Head of caudate nucleus (tissue), 42 donors: Measurements from ENCODE around the gene RPA3.

Experiments used
- DNase-seq, 42 donors: peaks; one replicate each; pipeline versions ENCODE4 v3.0.0 to v3.0.0-alpha.2; 2020 to 2021; ENCODE audit warnings: mixed read lengths in 7 of 42
- intact Hi-C: fragments of 100-400 bp; cut with DNase I; formaldehyde crosslinking; loops from one replicate; pipeline ENCODE4 v1.15.0; 2022

Gene RPA3

DNA sequence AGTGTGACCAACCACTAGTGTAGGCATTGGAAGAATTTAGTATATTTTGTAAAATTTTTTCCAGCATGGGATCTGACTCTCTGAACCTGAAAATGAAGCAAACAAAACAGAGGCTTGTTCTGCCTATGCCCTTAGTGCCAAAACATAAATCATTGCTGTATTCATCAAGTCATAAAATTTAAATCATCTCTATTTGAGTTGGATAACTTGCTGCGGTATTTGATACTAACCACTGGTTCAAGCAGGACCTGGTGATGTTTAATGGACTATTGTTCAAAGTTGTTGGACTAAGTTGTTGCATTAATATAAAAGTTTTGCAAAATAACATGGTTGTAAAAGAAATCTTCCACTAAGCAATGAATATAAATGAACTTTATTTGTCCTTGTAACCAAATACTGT, 19.8 kb upstream of the RPA3 start:
- intact Hi-C loops: no loop called here
- DNase-seq: no peak

DNA sequence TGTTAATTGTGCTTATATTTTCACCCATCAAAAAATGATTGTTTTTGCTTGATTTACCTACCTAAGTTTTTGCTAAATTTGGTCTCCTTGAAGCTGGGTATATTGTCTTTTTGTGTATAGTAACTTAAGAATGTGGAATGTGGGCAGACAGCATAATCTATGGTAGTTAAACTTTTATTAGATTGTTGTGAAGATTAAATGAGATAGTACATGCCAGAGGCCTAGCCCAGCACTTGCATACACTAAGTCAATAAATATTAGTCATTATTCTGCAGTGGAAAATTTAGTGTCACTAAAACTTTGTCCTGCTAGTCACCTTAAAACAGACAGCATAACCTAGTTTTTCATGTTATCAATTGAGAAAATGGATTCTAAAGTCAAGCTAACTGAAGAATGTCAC, 19.3 kb upstream of the RPA3 start:
- no peak for DNase-seq
- intact Hi-C loops: no loop called here

DNA sequence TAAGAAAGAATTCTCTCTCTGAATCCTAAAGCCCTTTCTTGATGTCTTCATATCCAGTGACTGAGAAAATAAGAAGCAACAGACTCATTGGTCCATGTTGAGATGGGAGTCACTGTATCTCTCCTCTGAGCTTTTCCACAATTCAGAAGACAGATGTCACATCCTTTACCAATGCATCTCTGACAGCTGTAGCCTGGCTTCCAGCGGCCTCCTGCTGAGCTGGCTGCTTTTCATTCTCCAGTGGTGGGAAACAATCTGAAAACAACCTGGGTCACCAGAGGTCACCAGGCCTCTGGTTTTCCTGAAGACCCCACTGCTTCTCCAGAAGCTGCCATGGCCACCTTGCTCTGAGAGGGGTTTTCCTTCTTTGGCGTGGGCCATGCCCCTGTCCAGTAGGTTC, 18.3 kb upstream of the RPA3 start:
- DNase-seq: no peak
- intact Hi-C loops: no loop called here

DNA sequence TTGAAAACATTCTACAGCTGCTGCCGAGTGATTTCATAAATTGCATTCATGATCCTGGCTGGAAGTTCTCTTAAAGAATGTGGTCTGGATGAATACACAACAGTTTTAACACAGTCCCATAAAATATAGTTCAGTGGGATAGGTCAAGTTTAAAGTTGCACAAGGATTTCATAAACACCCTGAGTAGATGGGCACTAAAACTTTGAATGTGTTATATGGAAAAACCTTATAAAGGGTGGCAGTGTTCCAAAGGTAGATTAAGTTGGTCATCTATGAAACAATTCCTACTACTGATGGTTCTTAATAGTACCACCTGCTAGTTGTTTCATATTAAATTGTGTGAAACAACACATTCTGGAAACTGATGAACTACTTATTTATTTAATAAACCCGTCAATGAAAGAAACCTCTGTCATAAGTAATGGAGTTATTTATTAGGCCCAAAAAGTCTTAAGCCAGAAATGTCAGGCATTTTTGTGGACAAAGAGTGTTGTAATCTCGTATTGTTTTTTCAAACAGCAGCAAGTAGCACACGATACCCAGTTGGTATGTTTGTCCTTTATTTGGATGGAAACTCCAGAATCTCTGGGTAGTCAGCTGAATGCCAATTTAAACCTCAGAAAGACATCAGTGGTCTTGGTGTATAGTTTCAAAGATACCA, 14.3 kb upstream of the RPA3 start:
- intact Hi-C loops: no loop called here
- no peak for DNase-seq

DNA sequence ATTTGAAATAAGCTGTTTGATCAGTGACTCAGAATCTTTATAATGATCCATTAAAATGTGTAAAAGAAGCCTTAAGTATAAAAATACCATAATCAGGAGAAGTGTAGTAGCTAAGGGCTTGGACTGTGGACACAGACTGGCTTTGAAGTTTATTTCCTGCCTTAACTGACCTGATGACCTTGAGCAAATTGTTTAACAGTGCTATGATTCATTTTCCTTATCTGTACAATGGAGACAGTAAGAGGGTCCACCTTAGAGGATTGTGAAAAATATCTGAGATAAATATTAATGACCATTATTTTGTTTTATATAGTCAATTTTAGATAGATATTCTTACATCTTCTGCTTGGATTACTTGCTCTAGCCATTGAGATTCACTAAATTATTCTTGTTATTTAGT, 13.3 kb upstream of the RPA3 start:
- no peak for DNase-seq
- intact Hi-C loops: no loop called here

GRCh38 chr7:7720750-7721621, 2.6 kb upstream of the RPA3 start:
- DNase-seq: no peak
- intact Hi-C loops: no loop called here

GRCh38 chr7:7720193-7720592, 1.8 kb upstream of the RPA3 start:
- no peak for DNase-seq
- intact Hi-C loops: no loop called here

DNA sequence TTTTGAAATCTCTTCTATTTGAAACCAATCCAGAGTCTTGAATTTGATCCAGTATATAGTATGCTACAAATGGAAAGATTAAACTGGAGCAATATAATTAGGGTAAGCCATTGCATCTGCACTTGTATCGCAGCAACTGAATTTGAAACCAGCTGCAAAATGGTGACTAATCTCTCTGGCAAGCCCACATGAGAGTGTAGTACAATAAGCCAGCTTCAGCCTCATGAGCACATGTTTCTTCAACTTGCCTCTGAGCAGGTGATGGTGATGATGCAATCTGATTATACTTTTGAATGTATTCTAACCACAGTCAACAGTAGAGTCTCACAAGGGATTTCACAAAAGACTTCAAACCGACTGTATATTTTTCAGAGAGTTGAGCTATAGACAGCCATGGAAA, 829 bp upstream of the RPA3 start:
- DNase-seq: peak in 30 of 42 donors; percentile 12 to 83 (median 45)
- intact Hi-C loops: no loop called here

GRCh38 chr7:7713730-7714129, 4.7 kb downstream of the RPA3 start:
- intact Hi-C loops: no loop called here
- DNase-seq: no peak

DNA sequence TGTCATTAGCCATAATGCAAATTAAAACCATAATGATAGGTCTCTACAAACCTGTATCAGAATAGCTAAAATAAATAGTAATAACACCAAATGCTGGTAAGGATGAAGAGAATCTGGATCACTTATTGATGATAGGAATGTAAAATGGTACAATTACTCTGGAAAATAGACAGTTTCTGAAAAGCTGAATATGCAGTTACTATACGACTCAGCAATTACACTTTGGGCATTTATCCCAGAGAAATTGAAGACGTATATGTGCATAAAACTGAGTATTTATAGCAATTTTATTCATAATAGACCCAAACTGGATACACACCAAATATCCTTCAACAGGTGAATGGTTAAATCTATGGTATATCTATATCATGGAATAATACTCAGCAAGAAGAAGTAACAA, 7.9 kb downstream of the RPA3 start:
- intact Hi-C loops: no loop called here
- DNase-seq: no peak

DNA sequence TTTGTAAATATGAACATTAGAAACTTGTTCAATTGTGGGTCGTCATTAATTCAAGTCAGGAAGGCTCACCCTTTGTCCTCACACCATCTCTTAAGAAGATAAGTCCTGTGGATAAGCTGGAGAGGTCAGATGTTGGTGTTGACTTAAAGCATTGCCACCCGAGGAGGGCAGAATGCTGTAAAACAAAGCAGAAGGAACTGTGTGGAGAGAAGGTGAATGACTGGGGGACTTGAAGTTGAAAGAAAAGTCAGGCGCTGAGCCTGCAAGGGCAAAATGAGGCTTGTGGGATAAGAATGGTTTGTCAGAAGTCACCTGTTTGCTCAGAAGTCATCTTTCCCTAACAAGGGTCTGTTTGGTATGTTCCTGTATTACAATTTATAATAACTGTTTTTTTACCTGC, 9.1 kb downstream of the RPA3 start:
- no peak for DNase-seq
- intact Hi-C loops: no loop called here

DNA sequence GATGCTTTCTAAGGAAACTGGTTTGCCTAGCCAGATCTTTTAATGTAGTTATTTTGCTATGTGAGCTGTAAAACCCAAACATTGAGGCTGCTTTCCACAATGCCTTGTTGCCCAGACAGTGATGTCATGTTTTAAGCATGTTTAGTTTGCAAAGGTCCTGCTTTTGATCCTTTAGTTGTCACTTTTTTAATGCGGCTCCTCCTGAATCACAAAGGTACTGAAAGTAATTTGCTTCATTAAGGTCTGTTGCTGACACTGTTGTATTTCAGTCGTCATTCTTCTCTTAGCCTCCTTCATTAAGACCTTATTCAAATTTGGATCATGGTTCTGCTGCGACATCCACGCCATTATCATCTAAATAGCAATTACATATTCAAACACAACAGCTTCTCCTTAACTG, 10.6 kb downstream of the RPA3 start:
- intact Hi-C loops: no loop called here
- no peak for DNase-seq

DNA sequence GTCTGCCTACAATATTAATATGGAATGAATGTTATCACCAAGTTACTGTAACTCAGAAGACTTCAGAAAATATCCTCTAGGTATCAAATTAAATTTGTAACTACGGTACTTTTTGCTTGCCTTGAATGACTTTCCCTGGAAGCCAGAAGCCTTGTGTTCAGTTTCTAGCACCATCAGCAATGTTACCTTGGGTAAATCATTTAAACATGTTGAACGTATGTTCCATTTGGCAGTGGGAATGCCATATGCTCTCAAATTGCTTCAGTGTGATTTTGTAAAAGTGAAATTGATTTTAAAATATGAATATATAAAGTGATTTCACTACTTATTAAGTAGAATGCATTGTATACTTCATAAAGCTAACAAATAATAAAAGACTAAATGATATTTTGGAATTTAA, 11.2 kb downstream of the RPA3 start:
- DNase-seq: no peak
- intact Hi-C loops: no loop called here

GRCh38 chr7:7706556-7707172, 11.7 kb downstream of the RPA3 start:
- intact Hi-C loops: no loop called here
- DNase-seq: no peak

- no peak for DNase-seq
- intact Hi-C loops: no loop called here
Measured at GRCh38 chr7:7706101-7706511, 12.3 kb downstream of the RPA3 start.

DNA sequence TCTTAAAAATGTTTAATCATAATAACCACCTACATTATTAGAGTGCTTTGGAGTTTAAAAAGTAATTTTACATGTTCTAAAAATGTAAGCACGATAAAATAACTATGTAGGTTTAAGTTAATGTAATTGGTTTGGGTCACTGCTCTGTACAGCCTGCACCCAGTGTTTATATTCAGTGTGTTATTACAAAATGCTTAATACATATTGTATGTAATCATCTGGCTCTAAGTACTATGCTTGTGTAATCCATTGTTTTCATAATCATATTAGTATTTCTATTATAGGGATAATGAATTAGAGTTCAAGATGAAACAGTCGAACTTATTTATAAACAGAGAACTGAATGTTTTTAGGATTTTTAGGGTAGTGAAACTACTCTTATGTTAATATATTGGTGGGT, 13.1 kb downstream of the RPA3 start:
- DNase-seq: no peak
- intact Hi-C loops: no loop called here

GRCh38 chr7:7704867-7705266, 13.5 kb downstream of the RPA3 start:
- no peak for DNase-seq
- intact Hi-C loops: no loop called here

DNA sequence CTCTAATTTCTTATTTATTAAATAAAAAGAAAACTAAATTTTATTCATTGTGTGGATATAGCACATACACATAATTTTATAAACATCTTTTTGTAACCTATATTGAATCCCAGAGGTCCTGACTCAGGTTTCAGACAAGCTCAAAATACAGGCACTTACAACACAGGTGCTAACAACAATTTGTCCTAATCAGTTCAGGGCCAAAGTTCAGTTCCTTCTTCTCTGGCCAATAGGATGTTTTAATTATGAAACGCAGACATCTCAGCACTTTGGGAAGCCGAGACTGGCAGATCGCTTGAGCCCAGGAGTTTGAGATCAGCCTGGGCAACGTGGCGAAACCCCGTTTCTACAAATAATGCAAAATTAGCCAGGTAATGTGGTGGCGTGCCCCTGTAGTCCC, 15.0 kb downstream of the RPA3 start:
- DNase-seq: no peak
- intact Hi-C loops: no loop called here

- intact Hi-C loops: no loop called here
- no peak for DNase-seq
Measured at GRCh38 chr7:7702826-7703225, 15.6 kb downstream of the RPA3 start.

DNA sequence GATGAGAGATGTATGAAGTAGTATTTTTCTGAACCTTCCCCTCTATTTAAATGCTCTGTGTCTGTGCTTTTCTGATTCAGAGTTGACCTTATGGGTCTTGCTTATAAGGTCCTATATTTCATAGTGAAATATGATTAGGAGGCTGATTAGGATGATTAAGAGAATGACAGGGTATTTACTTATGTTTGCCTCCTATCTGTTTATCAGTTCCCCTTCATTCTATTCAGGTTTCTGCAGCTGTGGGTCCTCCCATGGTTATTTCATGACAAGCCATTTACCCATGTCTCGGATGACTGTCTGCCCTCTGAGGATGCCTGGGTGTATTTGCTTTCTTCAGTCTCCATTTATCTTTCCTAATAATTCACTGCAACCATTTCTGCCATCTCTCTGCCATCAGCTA, 16.9 kb downstream of the RPA3 start:
- no peak for DNase-seq
- intact Hi-C loops: no loop called here

DNA sequence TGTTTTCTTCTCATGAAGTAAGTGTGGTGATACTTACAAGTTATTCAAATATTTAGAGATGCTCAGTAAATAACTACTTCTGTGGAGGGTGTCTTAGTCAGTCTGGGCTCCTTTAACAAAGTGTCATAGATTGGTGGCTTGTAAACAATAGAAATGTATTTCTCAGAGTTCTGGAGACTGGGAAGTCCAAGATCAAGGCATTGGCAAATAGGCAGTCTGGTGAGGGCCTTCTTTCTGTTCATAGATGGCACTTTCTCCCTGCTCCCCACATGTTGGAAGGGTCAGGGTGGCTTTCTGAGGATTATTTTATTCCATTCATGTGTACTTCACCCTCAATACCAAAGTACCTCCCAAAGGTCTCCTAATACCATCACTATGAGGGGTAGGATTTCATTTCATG, 18.4 kb downstream of the RPA3 start:
- DNase-seq: no peak
- intact Hi-C loops: no loop called here
